Neural cell (in vitro differentiated cells): Measurements from ENCODE around the gene ZPLD1. TPM values are rescaled to one million over a fixed set of nuclear protein-coding genes. Genes with fewer than 3 reads are reported as not detected.

Experiments used
- H2AFZ ChIP-seq: fragments of 200-600, 300-800 bp; sonication (generic), shearing (Covaris generic); 2 replicates; pipeline ENCODE4 v1.6.0; 2014; ENCODE audit warnings: low read depth, mild to moderate bottlenecking, antibody characterized with exemption, low read length, moderate library complexity
- H3F3A ChIP-seq: fragments of 200-600 bp; shearing (Covaris generic); 2 replicates; pipeline ENCODE4 v1.6.1; 2016; ENCODE audit warnings: mild to moderate bottlenecking, moderate library complexity, mixed read lengths, antibody characterized with exemption, low read length; ENCODE audit not compliant: insufficient read depth, poor library complexity, severe bottlenecking
- H3K27ac ChIP-seq: fragments of 200-600, 300-800 bp; sonication (generic), shearing (Covaris generic); 2 replicates; pipeline ENCODE4 v1.5.1; 2014; ENCODE audit warnings: mild to moderate bottlenecking, low read length, moderate library complexity
- H3K27me3 ChIP-seq: fragments of 300-800, 200-600 bp; sonication (generic), shearing (Covaris generic); 2 replicates; pipeline ENCODE4 v1.6.0; 2014; ENCODE audit warnings: mild to moderate bottlenecking, low read depth, low read length, moderate library complexity; ENCODE audit not compliant: insufficient read depth
- H3K36me3 ChIP-seq: fragments of 300-800, 200-600 bp; sonication (generic), shearing (Covaris generic); 2 replicates; pipeline ENCODE4 v1.5.1; 2014; ENCODE audit warnings: mild to moderate bottlenecking, antibody characterized with exemption, low read length, moderate library complexity; ENCODE audit not compliant: insufficient read depth
- H3K4me2 ChIP-seq: fragments of 300-800, 200-600 bp; sonication (generic), shearing (Covaris generic); 2 replicates; pipeline ENCODE4 v1.6.0; 2014; ENCODE audit warnings: mild to moderate bottlenecking, low read length
- H3K4me3 ChIP-seq: fragments of 300-800, 200-600 bp; sonication (generic), shearing (Covaris generic); 2 replicates; pipeline ENCODE4 v1.5.1; 2014; ENCODE audit warnings: mild to moderate bottlenecking, low read length, moderate library complexity
- H3K79me2 ChIP-seq: fragments of 200-600 bp; shearing (Covaris generic); replicated peaks from 2 replicates; pipeline ENCODE4 v1.6.0; 2014; ENCODE audit warnings: mild to moderate bottlenecking, low read length, moderate library complexity; ENCODE audit not compliant: insufficient read depth
- H3K9ac ChIP-seq: fragments of 300-800, 200-600 bp; sonication (generic), shearing (Covaris generic); 2 replicates; pipeline ENCODE4 v1.6.1; 2016; ENCODE audit warnings: mild to moderate bottlenecking, low read length, mixed read lengths
- H3K9me2 ChIP-seq: fragments of 200-600 bp; shearing (Covaris generic); 2 replicates; pipeline ENCODE4 v1.6.1; 2016; ENCODE audit warnings: mild to moderate bottlenecking, low read length, mixed read lengths; ENCODE audit not compliant: insufficient read depth
- H3K9me3 ChIP-seq: fragments of 200-600, 300-800 bp; sonication (generic), shearing (Covaris generic); 2 replicates; pipeline ENCODE4 v1.6.1; 2016; ENCODE audit warnings: mild to moderate bottlenecking, mixed run types, low read length, moderate library complexity, mixed read lengths
- H4K20me1 ChIP-seq: fragments of 200-600 bp; shearing (Covaris generic); 2 replicates; pipeline ENCODE4 v1.6.1; 2016; ENCODE audit warnings: mild to moderate bottlenecking, mixed run types; ENCODE audit not compliant: insufficient read depth
- EP300 ChIP-seq: fragments of 450-650 bp; conservative IDR thresholded peaks from 2 replicates; pipeline ENCODE4 v1.6.1; 2014; ENCODE audit warnings: antibody characterized with exemption, mild to moderate bottlenecking, moderate library complexity; ENCODE audit not compliant: poor library complexity, severe bottlenecking
- EZH2 ChIP-seq: fragments of 200-600, 300-800 bp; shearing (Covaris generic), sonication (generic); IDR thresholded peaks from 2 replicates; pipeline ENCODE4 v1.6.1; 2014; ENCODE audit warnings: antibody characterized with exemption, low read length, borderline replicate concordance, mild to moderate bottlenecking; ENCODE audit not compliant: insufficient read depth, poor library complexity, severe bottlenecking
- MXI1 ChIP-seq: fragments of 450-650 bp; conservative IDR thresholded peaks from 2 replicates; pipeline ENCODE4 v1.6.1; 2014; ENCODE audit warnings: antibody characterized with exemption, mild to moderate bottlenecking; ENCODE audit not compliant: poor library complexity, severe bottlenecking
- POLR2AphosphoS5 ChIP-seq: IDR thresholded peaks from 2 replicates; pipeline ENCODE4 v1.6.1; 2012
- RAD21 ChIP-seq: fragments of 450-650 bp; conservative IDR thresholded peaks from 2 replicates; pipeline ENCODE4 v1.6.1; 2014; ENCODE audit warnings: antibody characterized with exemption, mild to moderate bottlenecking, moderate library complexity
- SMC3 ChIP-seq: fragments of 450-650 bp; conservative IDR thresholded peaks from 2 replicates; pipeline ENCODE4 v1.6.1; 2014; ENCODE audit warnings: antibody characterized with exemption, mild to moderate bottlenecking, moderate library complexity; ENCODE audit not compliant: poor library complexity
- TAF1 ChIP-seq: IDR thresholded peaks from 2 replicates; pipeline ENCODE4 v1.6.1; 2012; ENCODE audit warnings: low read depth
- polyA plus RNA-seq: library from polyadenylated mRNA; depleted of rRNA; stranded (reverse); fragments of >200 nt; gene quantifications from 2 replicates; pipeline ENCODE4 v1.2.3, GENCODE V29; 2014
- TF ChIP-seq, protein P1 (sequence below): IDR thresholded peaks from 2 replicates; pipeline ENCODE4 v1.6.1; 2012; ENCODE audit warnings: borderline replicate concordance
- TF ChIP-seq, protein P2 (sequence below): fragments of 450-650 bp; IDR thresholded peaks from 2 replicates; pipeline ENCODE4 v1.5.1; 2014; ENCODE audit warnings: antibody characterized with exemption, mild to moderate bottlenecking, moderate library complexity; ENCODE audit not compliant: poor library complexity, severe bottlenecking

Gene ZPLD1
- polyA plus RNA-seq, 1 donor from 2014 or later: not detected

GRCh38 chr3:102444101-102444500 is 9.3 kb downstream of the ZPLD1 start:
- Histone ChIP-seq H3K79me2 (no peaks in the 10 kb centered on the region), H3K27ac (no peak overlapping the region), H3K9ac (no peak overlapping the region), H3K9me2 (no peaks in the 10 kb centered on the region), H3F3A (no peaks in the 10 kb centered on the region), H3K9me3 (no peaks in the 10 kb centered on the region), H4K20me1 (no peaks in the 10 kb centered on the region), H3K27me3 (no peaks in the 10 kb centered on the region), H2AFZ (no peak overlapping the region), H3K4me2 (no peak overlapping the region), H3K36me3 (no peaks in the 10 kb centered on the region), H3K4me3 (no peak overlapping the region)
- no peak for TF ChIP-seq SMC3
- no peak for TF ChIP-seq TAF1
- TF ChIP-seq, protein P1, sequence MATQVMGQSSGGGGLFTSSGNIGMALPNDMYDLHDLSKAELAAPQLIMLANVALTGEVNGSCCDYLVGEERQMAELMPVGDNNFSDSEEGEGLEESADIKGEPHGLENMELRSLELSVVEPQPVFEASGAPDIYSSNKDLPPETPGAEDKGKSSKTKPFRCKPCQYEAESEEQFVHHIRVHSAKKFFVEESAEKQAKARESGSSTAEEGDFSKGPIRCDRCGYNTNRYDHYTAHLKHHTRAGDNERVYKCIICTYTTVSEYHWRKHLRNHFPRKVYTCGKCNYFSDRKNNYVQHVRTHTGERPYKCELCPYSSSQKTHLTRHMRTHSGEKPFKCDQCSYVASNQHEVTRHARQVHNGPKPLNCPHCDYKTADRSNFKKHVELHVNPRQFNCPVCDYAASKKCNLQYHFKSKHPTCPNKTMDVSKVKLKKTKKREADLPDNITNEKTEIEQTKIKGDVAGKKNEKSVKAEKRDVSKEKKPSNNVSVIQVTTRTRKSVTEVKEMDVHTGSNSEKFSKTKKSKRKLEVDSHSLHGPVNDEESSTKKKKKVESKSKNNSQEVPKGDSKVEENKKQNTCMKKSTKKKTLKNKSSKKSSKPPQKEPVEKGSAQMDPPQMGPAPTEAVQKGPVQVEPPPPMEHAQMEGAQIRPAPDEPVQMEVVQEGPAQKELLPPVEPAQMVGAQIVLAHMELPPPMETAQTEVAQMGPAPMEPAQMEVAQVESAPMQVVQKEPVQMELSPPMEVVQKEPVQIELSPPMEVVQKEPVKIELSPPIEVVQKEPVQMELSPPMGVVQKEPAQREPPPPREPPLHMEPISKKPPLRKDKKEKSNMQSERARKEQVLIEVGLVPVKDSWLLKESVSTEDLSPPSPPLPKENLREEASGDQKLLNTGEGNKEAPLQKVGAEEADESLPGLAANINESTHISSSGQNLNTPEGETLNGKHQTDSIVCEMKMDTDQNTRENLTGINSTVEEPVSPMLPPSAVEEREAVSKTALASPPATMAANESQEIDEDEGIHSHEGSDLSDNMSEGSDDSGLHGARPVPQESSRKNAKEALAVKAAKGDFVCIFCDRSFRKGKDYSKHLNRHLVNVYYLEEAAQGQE: no peak
- no peak for TF ChIP-seq EP300
- no peak for TF ChIP-seq POLR2AphosphoS5
- TF ChIP-seq, protein P2, sequence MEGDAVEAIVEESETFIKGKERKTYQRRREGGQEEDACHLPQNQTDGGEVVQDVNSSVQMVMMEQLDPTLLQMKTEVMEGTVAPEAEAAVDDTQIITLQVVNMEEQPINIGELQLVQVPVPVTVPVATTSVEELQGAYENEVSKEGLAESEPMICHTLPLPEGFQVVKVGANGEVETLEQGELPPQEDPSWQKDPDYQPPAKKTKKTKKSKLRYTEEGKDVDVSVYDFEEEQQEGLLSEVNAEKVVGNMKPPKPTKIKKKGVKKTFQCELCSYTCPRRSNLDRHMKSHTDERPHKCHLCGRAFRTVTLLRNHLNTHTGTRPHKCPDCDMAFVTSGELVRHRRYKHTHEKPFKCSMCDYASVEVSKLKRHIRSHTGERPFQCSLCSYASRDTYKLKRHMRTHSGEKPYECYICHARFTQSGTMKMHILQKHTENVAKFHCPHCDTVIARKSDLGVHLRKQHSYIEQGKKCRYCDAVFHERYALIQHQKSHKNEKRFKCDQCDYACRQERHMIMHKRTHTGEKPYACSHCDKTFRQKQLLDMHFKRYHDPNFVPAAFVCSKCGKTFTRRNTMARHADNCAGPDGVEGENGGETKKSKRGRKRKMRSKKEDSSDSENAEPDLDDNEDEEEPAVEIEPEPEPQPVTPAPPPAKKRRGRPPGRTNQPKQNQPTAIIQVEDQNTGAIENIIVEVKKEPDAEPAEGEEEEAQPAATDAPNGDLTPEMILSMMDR: no peak
- TF ChIP-seq RAD21: no peak
- no peak for TF ChIP-seq MXI1
- no peak for TF ChIP-seq EZH2

- no peaks in the 10 kb centered on the region for H3K27me3 ChIP-seq
- no peak overlapping the region for H3K4me3 ChIP-seq
- no peaks in the 10 kb centered on the region for H3K9me2 ChIP-seq
- H3K79me2 ChIP-seq: no peaks in the 10 kb centered on the region
- H3K36me3 ChIP-seq: no peaks in the 10 kb centered on the region
- no peaks in the 10 kb centered on the region for H4K20me1 ChIP-seq
- no peak for TF ChIP-seq SMC3
- TF ChIP-seq, protein P2: no peak
- TF ChIP-seq POLR2AphosphoS5: no peak
- TF ChIP-seq, protein P1: no peak
- no peak for TF ChIP-seq EZH2
- TF ChIP-seq EP300: no peak
- no peak for TF ChIP-seq RAD21
- no peak for TF ChIP-seq MXI1
- TF ChIP-seq TAF1: no peak
- no peak overlapping the region for H3K4me2 ChIP-seq
- no peak overlapping the region for H2AFZ ChIP-seq
- no peaks in the 10 kb centered on the region for H3F3A ChIP-seq
- no peaks in the 10 kb centered on the region for H3K9me3 ChIP-seq
- H3K27ac ChIP-seq: no peak overlapping the region
- no peak overlapping the region for H3K9ac ChIP-seq
Observed at GRCh38 chr3:102447272-102447671, 12.5 kb downstream of the ZPLD1 start.
